Measurements from ENCODE around the gene CDH13.

- TF ChIP-seq CTCF (IDR thresholded peaks at IDR 0.05) (no peak), POLR2A (IDR thresholded peaks at IDR 0.05) (no peak)
Observed at GRCh38 chr16:82641336-82641984, 14.7 kb downstream of the CDH13 start.

Measured in body of pancreas (tissue), 4 donors.